ENCODE results near the gene GALNT6. TPM values are rescaled to one million over a fixed set of nuclear protein-coding genes. Genes with fewer than 3 reads are reported as not detected.

GALNT6 gene
- total and polyA plus RNA-seq, 9 of the 15 experiments (the other 6 are each of a cell fraction or from before 2014, with no cell fraction given): 1.5 to 8.6 (median 5.1) TPM

- no peak for TF ChIP-seq CHD4 (IDR thresholded peaks at IDR 0.05; ENCODE audit: insufficient read depth, insufficient replicate concordance, low read depth, low read length, poor library complexity, severe bottlenecking)
- TF ChIP-seq TARDBP (IDR thresholded peaks at IDR 0.05): no peak
- no peak for TF ChIP-seq ZBTB33 (CRISPR knock-in tag; IDR thresholded peaks at IDR 0.05)
- TF ChIP-seq ZNF311 (CRISPR knock-in tag; IDR thresholded peaks at IDR 0.05): no peak
- no peak for TF ChIP-seq E4F1 (CRISPR knock-in tag; IDR thresholded peaks at IDR 0.05; ENCODE audit: borderline replicate concordance)
- TF ChIP-seq SIN3B (IDR thresholded peaks at IDR 0.05; ENCODE audit: low read depth): no peak
- no peak for TF ChIP-seq HNRNPL (IDR thresholded peaks at IDR 0.05; ENCODE audit: low read depth, low read length)
- no peak for TF ChIP-seq ZNF436 (CRISPR knock-in tag; IDR thresholded peaks at IDR 0.05)
- no peak for TF ChIP-seq HNRNPUL1 (IDR thresholded peaks at IDR 0.05; ENCODE audit: low read length)
- no peak for TF ChIP-seq ZNF280B (CRISPR knock-in tag; IDR thresholded peaks at IDR 0.05)
- TF ChIP-seq KDM4B (IDR thresholded peaks at IDR 0.05; ENCODE audit: borderline replicate concordance in 2 of 2, low read depth in 1 of 2): no peak
- TF ChIP-seq NFYB (IDR thresholded peaks at IDR 0.05; ENCODE audit: extremely low read depth, insufficient read length): no peak
- TF ChIP-seq ZNF449 (CRISPR knock-in tag; IDR thresholded peaks at IDR 0.05): no peak
- TF ChIP-seq ZNF165 (CRISPR knock-in tag; IDR thresholded peaks at IDR 0.05; ENCODE audit: borderline replicate concordance): no peak
- no peak for TF ChIP-seq SIN3A (IDR thresholded peaks at IDR 0.05; ENCODE audit: borderline replicate concordance in 2 of 2, control insufficient read depth in 1 of 2, low read depth in 2 of 2, low read length in 2 of 2)
- TF ChIP-seq SLC30A9 (CRISPR knock-in tag; IDR thresholded peaks at IDR 0.05): no peak
- no peak for TF ChIP-seq ZNF224 (CRISPR knock-in tag; IDR thresholded peaks at IDR 0.05)
- no peak for TF ChIP-seq CGGBP1 (CRISPR knock-in tag; IDR thresholded peaks at IDR 0.05)
- TF ChIP-seq TBP (optimal IDR thresholded peaks at IDR 0.05; ENCODE audit: low read depth, low read length): peak; percentile 55
- TF ChIP-seq RFX5 (IDR thresholded peaks at IDR 0.05; ENCODE audit: low read depth, low read length): no peak
These were observed 64.3 kb downstream of the GALNT6 start (continued) for GRCh38 chr12:51326698-51327439.
